CD4-positive, alpha-beta T cell treated with Interleukin-1 beta for 1 hour (primary cell): Measurements from ENCODE around the gene SIK1.

Source experiments
- DNase-seq, 2 donors: peaks; one replicate each; pipeline ENCODE4 v3.0.0-alpha.2; 2020 to 2022

Gene SIK1

GRCh38 chr21:43365611-43366426 is 61.1 kb downstream of the SIK1 start:
- DNase-seq: no peak

GRCh38 chr21:43364851-43365424 is 62.0 kb downstream of the SIK1 start:
- no peak for DNase-seq
